Measurements from ENCODE around the gene IFT81.

DNA sequence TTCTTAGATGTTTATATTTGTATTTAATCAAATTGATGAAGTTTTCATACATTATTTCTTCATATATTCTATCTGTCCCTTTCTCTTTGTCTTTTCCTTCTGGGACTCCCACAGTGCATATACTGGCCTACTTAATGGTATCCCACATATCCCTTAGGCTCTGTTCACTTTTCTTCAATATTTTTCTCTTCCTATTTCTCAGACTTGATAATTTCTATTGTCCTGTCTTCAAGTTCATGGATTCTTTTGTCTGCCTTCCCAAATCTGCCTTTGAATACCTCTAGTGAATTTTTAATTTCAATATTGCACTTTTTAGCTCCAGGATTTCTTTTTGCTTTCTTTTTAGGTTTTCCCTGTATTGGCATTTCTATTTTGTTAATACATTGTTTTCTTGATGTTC is 33.4 kb downstream of the IFT81 start:
- TF ChIP-seq, protein P1, sequence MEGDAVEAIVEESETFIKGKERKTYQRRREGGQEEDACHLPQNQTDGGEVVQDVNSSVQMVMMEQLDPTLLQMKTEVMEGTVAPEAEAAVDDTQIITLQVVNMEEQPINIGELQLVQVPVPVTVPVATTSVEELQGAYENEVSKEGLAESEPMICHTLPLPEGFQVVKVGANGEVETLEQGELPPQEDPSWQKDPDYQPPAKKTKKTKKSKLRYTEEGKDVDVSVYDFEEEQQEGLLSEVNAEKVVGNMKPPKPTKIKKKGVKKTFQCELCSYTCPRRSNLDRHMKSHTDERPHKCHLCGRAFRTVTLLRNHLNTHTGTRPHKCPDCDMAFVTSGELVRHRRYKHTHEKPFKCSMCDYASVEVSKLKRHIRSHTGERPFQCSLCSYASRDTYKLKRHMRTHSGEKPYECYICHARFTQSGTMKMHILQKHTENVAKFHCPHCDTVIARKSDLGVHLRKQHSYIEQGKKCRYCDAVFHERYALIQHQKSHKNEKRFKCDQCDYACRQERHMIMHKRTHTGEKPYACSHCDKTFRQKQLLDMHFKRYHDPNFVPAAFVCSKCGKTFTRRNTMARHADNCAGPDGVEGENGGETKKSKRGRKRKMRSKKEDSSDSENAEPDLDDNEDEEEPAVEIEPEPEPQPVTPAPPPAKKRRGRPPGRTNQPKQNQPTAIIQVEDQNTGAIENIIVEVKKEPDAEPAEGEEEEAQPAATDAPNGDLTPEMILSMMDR (IDR thresholded peaks at IDR 0.05; ENCODE audit: poor library complexity), result no peak
- no peak for TF ChIP-seq EZH2phosphoT487 (IDR thresholded peaks at IDR 0.05; ENCODE audit: low read depth, severe bottlenecking, unreplicated experiment)
